Measurements from ENCODE around the gene CHD6. TPM values are rescaled to one million over a fixed set of nuclear protein-coding genes. Genes with fewer than 3 reads are reported as not detected.
A peak's percentile ranks its signal among the peaks of the same experiment; 100 is the strongest.

CHD6 gene
- total RNA-seq, 1 experiment from 2014 or later: 80.5 TPM

GRCh38 chr20:41575412-41575811 lies 42.8 kb downstream of the CHD6 start:
- H3K27ac Mint-ChIP-seq (ENCODE audit: unreplicated experiment): peak overlapping the region; percentile 54
- peaks cover 31% of the 10 kb centered on the region for H3K4me1 Mint-ChIP-seq (ENCODE audit: low read depth, unreplicated experiment)
- peaks cover 12% of the 10 kb centered on the region; the same call in 1 of the 2 replicates for H3K9me3 ChIP-seq
- DNase-seq: no peak
- H3K4me3 Mint-ChIP-seq (ENCODE audit: unreplicated experiment): no peak overlapping the region
- intact Hi-C loops (cut with micrococcal nuclease; ENCODE audit: unreplicated experiment): loop anchor here (10.0 kb wide), 1 partner anchor 79 kb away; no protein-coding TSS in a partner anchor
- POLR2A ChIA-PET: no interaction called here
- peaks cover 10% of the 10 kb centered on the region for H3K9me3 Mint-ChIP-seq (ENCODE audit: unreplicated experiment)
- H3K36me3 ChIP-seq (ENCODE audit: control insufficient read depth, insufficient read depth, low read length): no peaks in the 10 kb centered on the region
- TF ChIP-seq, protein P1, sequence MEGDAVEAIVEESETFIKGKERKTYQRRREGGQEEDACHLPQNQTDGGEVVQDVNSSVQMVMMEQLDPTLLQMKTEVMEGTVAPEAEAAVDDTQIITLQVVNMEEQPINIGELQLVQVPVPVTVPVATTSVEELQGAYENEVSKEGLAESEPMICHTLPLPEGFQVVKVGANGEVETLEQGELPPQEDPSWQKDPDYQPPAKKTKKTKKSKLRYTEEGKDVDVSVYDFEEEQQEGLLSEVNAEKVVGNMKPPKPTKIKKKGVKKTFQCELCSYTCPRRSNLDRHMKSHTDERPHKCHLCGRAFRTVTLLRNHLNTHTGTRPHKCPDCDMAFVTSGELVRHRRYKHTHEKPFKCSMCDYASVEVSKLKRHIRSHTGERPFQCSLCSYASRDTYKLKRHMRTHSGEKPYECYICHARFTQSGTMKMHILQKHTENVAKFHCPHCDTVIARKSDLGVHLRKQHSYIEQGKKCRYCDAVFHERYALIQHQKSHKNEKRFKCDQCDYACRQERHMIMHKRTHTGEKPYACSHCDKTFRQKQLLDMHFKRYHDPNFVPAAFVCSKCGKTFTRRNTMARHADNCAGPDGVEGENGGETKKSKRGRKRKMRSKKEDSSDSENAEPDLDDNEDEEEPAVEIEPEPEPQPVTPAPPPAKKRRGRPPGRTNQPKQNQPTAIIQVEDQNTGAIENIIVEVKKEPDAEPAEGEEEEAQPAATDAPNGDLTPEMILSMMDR (IDR thresholded peaks at IDR 0.05; ENCODE audit: insufficient read depth in 1 of 2, low read depth in 1 of 2, low read length in 1 of 2, severe bottlenecking in 1 of 2, unreplicated experiment in 1 of 2): no peak
- H3K27me3 ChIP-seq (replicated peaks; ENCODE audit: control insufficient read depth, insufficient read depth, low read length): no peaks in the 10 kb centered on the region
- no peaks in the 10 kb centered on the region for H3K27me3 Mint-ChIP-seq (ENCODE audit: insufficient read depth, unreplicated experiment)
- H3K4me1 ChIP-seq: peaks cover 39% of the 10 kb centered on the region
- no peak overlapping the region for H3K4me3 ChIP-seq (ENCODE audit: low read depth, low read length)
- CTCF ChIA-PET: no interaction called here
- BruUV-seq (replicated peaks): no TSS peak
- H3K36me3 Mint-ChIP-seq (ENCODE audit: insufficient read depth, unreplicated experiment): peaks cover 8% of the 10 kb centered on the region

DNA sequence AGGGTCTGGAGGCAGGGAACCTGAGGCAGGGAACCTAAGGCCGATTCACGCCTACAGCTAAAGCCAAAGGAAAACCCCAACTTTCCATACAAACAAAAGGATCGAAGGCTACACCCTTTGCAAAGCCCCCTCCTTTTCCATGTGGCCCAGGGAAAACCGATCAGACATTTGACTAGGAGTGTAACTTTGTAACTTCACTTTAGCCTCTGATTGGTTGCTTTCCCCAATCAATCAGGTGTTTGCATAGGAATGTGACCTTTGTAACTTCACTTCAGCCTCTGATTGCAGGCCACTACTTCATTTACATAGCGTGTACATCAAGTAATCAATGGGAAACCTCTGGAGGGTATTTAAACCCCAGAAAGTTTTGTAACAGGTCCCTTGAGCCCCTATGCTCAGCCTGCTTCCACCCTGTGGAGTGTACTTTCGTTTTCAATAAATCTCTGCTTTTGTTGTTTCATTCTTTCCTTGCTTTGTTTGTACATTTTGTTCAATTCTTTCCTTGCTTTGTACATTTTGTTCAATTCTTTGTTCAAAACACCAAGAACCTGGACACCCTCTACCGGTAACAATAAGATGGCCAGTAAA lies 43.3 kb downstream of the CHD6 start:
- CTCF ChIA-PET: no interaction called here
- Histone ChIP-seq H3K27me3 (replicated peaks; ENCODE audit: control insufficient read depth, insufficient read depth, low read length) (no peaks in the 10 kb centered on the region), H3K36me3 (ENCODE audit: control insufficient read depth, insufficient read depth, low read length) (no peaks in the 10 kb centered on the region), H3K4me3 (ENCODE audit: low read depth, low read length) (no peak overlapping the region), H3K4me1 (peaks cover 36% of the 10 kb centered on the region), H3K9me3 (peaks cover 12% of the 10 kb centered on the region; the same call in 1 of the 2 replicates)
- POLR2A ChIA-PET: interaction anchor here (0.7 kb wide), 1 partner anchor 33 kb away, joined by 3 read pairs; no protein-coding TSS in a partner anchor
- BruUV-seq (replicated peaks): no TSS peak
- H3K9me3 Mint-ChIP-seq (ENCODE audit: unreplicated experiment): peaks cover 10% of the 10 kb centered on the region
- H3K27me3 Mint-ChIP-seq (ENCODE audit: insufficient read depth, unreplicated experiment): no peaks in the 10 kb centered on the region
- TF ChIP-seq, protein P1 (IDR thresholded peaks at IDR 0.05; ENCODE audit: insufficient read depth in 1 of 2, low read depth in 1 of 2, low read length in 1 of 2, severe bottlenecking in 1 of 2, unreplicated experiment in 1 of 2): no peak
- H3K27ac Mint-ChIP-seq (ENCODE audit: unreplicated experiment): peak overlapping the region; percentile 54
- peaks cover 8% of the 10 kb centered on the region for H3K36me3 Mint-ChIP-seq (ENCODE audit: insufficient read depth, unreplicated experiment)
- H3K4me1 Mint-ChIP-seq (ENCODE audit: low read depth, unreplicated experiment): peaks cover 27% of the 10 kb centered on the region
- no peak for DNase-seq
- H3K4me3 Mint-ChIP-seq (ENCODE audit: unreplicated experiment): no peak overlapping the region
- intact Hi-C loops (cut with micrococcal nuclease; ENCODE audit: unreplicated experiment): loop anchor here (5.0 to 10.0 kb wide), 2 partner anchors 80 to 233 kb away; partner anchors contain the start of gene LPIN3

DNA sequence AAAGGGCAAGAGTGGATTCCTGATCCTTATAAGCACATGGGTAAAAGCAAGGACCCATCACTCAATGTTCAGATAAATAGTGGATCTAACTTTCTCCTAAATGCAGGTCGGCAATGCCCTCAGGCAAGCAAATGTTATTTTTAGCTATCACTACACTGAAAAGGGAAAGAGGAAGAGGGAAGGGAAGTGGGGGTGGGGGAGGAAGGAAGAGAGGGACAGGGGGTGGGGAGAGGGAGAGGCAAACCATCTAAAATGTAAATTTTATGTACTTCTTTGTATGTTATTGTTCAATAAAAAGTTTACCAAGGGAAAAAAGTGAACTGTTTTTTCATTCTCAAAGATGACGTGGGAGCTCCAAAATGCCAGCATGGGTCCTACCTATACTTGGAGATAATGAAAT lies 44.2 kb downstream of the CHD6 start:
- Histone ChIP-seq H3K9me3 (peaks cover 12% of the 10 kb centered on the region; the same call in 1 of the 2 replicates), H3K4me3 (ENCODE audit: low read depth, low read length) (no peak overlapping the region), H3K27me3 (replicated peaks; ENCODE audit: control insufficient read depth, insufficient read depth, low read length) (no peaks in the 10 kb centered on the region), H3K36me3 (ENCODE audit: control insufficient read depth, insufficient read depth, low read length) (no peaks in the 10 kb centered on the region), H3K4me1 (peaks cover 31% of the 10 kb centered on the region)
- Mint-ChIP-seq H3K27me3 (ENCODE audit: insufficient read depth, unreplicated experiment) (no peaks in the 10 kb centered on the region), H3K27ac (ENCODE audit: unreplicated experiment) (no peak overlapping the region), H3K36me3 (ENCODE audit: insufficient read depth, unreplicated experiment) (peaks cover 8% of the 10 kb centered on the region), H3K9me3 (ENCODE audit: unreplicated experiment) (peaks cover 10% of the 10 kb centered on the region), H3K4me1 (ENCODE audit: low read depth, unreplicated experiment) (peaks cover 27% of the 10 kb centered on the region), H3K4me3 (ENCODE audit: unreplicated experiment) (no peak overlapping the region)
- intact Hi-C loops (cut with micrococcal nuclease; ENCODE audit: unreplicated experiment): loop anchor here (2.0 to 10.0 kb wide), 4 partner anchors 45 to 232 kb away; partner anchors contain the start of genes CHD6 and LPIN3
- ChIA-PET CTCF (no interaction called here), POLR2A (interaction anchor here (0.7 kb wide), 1 partner anchor 34 kb away, joined by 3 read pairs; no protein-coding TSS in a partner anchor)
- TF ChIP-seq, protein P1 (IDR thresholded peaks at IDR 0.05; ENCODE audit: insufficient read depth in 1 of 2, low read depth in 1 of 2, low read length in 1 of 2, severe bottlenecking in 1 of 2, unreplicated experiment in 1 of 2): no peak
- no peak for DNase-seq
- no TSS peak for BruUV-seq (replicated peaks)
